Muscle layer of duodenum (tissue), 2 donors: ENCODE results near the gene CEMIP2.

Experiments
- H3K27ac ChIP-seq: one replicate; pipeline ENCODE4 v1.7.0; 2013; ENCODE audit warnings: mild to moderate bottlenecking, low read length
- H3K27me3 ChIP-seq: one replicate; pipeline ENCODE4 v1.7.0; 2013; ENCODE audit warnings: low read depth, mild to moderate bottlenecking, control low read depth, low read length
- H3K36me3 ChIP-seq, 2 donors: one replicate each; pipeline ENCODE4 v1.7.0; 2013; ENCODE audit warnings: low read length in 2 of 2, control low read depth in 1 of 2, mild to moderate bottlenecking in 1 of 2; ENCODE audit not compliant: insufficient read depth in 2 of 2, control insufficient read depth in 1 of 2
- H3K4me1 ChIP-seq, 2 donors: one replicate each; pipeline ENCODE4 v1.7.0; 2013; ENCODE audit warnings: low read length in 2 of 2, mild to moderate bottlenecking in 2 of 2, control low read depth in 1 of 2, moderate library complexity in 1 of 2; ENCODE audit not compliant: insufficient read depth in 2 of 2, control insufficient read depth in 1 of 2
- H3K4me3 ChIP-seq, 2 donors: one replicate each; pipeline ENCODE4 v1.7.0; 2013; ENCODE audit warnings: low read length in 2 of 2, low read depth in 1 of 2, mild to moderate bottlenecking in 1 of 2
- H3K9me3 ChIP-seq, 2 donors: one replicate each; pipeline ENCODE4 v1.7.0; 2013; ENCODE audit warnings: low read length in 2 of 2, control low read depth in 1 of 2, mild to moderate bottlenecking in 1 of 2; ENCODE audit not compliant: control insufficient read depth in 1 of 2
- donor health status: healthy.

CEMIP2 gene

DNA sequence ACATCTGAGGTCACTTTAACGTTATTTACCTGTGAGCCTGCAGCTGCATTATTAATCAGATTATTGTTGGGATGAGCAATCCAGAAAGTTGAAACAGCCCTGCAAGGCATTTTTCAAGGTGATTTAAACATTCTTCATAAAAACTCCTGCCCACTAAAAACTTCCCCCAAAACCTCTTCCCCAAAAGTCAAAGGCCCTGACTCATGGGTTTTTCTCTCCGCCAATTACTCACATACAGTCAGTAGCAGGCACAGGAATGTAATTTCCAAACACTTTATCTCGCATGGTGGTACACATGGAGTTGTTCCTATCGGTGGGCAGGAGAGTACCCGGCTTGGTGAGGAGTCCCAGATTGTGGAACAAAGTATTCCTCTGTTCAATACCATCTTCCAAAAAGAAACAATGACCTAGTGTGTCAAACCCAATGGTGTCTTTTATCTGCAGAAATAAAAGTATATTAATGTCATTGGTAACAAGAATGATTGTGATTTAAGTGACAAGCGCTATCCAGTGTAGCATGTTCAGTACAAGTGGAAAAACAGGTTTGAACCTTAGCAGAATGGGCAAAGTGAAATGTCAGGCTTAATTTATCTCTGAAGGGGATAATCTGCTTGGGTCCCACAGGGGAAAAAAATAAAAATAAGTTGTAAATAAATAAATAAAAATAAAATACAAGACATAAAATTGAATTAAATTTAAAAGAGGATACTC lies 38.3 kb downstream of the CEMIP2 start:
- Histone ChIP-seq H3K4me1 (no peaks in the 10 kb centered on the region), H3K36me3 (peaks cover 36 to 39% of the 10 kb centered on the region in 2 donors), H3K27ac (no peak overlapping the region), H3K27me3 (no peaks in the 10 kb centered on the region), H3K4me3 (no peak overlapping the region), H3K9me3 (no peaks in the 10 kb centered on the region)

DNA sequence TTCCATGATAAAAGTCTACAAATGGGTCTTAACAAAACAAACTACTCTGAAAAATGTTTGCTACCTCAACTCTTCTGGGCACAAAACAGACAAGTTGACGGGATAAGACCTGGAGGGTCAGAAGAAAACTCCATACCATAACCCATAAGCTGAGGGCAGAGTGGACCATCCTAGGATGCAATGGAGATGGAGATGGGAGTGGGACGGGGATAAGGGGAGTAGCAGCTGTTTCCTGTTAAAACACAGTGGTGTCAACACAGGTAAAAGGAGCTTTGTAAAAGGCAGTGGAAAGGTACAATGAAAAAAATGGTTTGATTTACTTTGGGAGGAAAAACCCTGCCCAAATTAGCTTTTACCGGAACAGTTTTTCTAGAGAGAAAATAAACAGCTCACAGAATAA lies 41.6 kb downstream of the CEMIP2 start:
- Histone ChIP-seq H3K27me3 (no peaks in the 10 kb centered on the region), H3K36me3 (peaks cover 42 to 46% of the 10 kb centered on the region in 2 donors)

GRCh38 chr9:71725590-71726338 lies 42.5 kb downstream of the CEMIP2 start:
- Histone ChIP-seq H3K36me3 (peaks cover 33 to 42% of the 10 kb centered on the region in 2 donors), H3K27me3 (no peaks in the 10 kb centered on the region), H3K4me3 (no peak overlapping the region), H3K27ac (no peak overlapping the region), H3K4me1 (no peaks in the 10 kb centered on the region), H3K9me3 (no peaks in the 10 kb centered on the region)

More for the DNA sequence above, 41.6 kb downstream of the CEMIP2 start:
- Histone ChIP-seq H3K4me3 (no peak overlapping the region), H3K4me1 (no peaks in the 10 kb centered on the region), H3K27ac (no peak overlapping the region), H3K9me3 (no peaks in the 10 kb centered on the region)

DNA sequence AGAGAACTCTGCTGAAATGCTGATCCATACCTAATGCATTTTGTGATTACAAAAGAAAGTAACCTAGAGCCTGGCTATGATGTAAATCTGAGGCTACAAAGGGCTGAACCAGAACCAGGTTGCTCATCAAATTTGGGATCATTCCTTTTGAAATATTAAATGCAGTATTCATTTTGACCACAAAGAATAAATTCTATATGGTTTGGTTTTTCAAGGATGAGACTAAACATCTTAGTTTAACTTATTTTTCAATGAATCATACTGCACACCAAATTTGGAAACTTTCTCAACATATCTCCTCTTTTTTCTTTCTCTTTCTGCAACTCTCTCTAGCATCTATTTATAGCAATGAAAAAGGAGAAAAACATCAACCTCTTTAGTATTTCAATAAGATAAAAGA lies 46.5 kb downstream of the CEMIP2 start:
- peaks cover 18 to 45% of the 10 kb centered on the region in 2 donors for H3K36me3 ChIP-seq
- H3K4me1 ChIP-seq: no peaks in the 10 kb centered on the region
- H3K27me3 ChIP-seq: no peaks in the 10 kb centered on the region
- no peak overlapping the region for H3K4me3 ChIP-seq
- no peak overlapping the region for H3K27ac ChIP-seq
- no peaks in the 10 kb centered on the region for H3K9me3 ChIP-seq

DNA sequence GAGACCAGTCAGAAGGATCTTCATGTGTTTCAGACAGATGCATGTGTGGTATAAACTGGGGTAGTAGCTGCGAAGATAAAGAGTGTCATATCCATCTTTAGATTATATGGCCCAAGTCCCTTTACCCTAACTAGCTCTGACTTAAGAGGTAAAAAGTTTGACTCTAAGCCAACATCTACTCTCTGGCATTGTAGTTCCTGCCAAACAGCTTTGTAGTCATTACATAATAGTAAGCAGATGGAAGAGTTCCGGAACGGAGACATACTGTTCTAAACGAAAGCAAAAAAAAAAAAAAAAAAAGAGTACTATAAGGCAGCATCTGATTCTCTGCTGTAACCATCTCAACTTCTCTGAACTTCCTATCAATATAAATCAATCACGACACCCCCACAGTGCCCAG lies 48.8 kb downstream of the CEMIP2 start:
- Histone ChIP-seq H3K9me3 (no peaks in the 10 kb centered on the region), H3K27me3 (no peaks in the 10 kb centered on the region), H3K36me3 (peaks cover 9 to 35% of the 10 kb centered on the region in 2 donors), H3K4me3 (no peak overlapping the region), H3K4me1 (no peaks in the 10 kb centered on the region), H3K27ac (no peak overlapping the region)

DNA sequence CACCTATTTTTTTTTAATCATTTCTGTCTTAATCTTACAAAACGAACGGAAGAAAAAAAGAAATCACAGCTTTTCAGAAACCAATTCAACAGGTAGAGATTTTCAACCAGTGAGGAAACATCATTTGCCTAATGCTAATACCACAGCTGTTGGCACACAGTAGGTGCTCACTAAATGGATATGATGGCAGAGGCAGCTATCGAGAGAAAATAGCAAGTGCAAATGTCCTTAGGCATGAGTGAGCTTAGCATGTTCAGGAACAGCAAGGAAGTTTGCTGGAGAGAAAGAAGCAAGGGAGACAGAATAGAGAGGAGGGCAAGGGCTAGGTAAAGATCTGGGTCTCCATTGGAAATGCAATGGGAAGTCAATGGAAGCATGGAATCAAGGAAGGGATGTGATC lies 49.2 kb downstream of the CEMIP2 start:
- H3K36me3 ChIP-seq: peaks cover 9 to 36% of the 10 kb centered on the region in 2 donors
- no peaks in the 10 kb centered on the region for H3K4me1 ChIP-seq
- H3K9me3 ChIP-seq: no peaks in the 10 kb centered on the region
- H3K27me3 ChIP-seq: no peaks in the 10 kb centered on the region
- H3K4me3 ChIP-seq: no peak overlapping the region
- no peak overlapping the region for H3K27ac ChIP-seq

DNA sequence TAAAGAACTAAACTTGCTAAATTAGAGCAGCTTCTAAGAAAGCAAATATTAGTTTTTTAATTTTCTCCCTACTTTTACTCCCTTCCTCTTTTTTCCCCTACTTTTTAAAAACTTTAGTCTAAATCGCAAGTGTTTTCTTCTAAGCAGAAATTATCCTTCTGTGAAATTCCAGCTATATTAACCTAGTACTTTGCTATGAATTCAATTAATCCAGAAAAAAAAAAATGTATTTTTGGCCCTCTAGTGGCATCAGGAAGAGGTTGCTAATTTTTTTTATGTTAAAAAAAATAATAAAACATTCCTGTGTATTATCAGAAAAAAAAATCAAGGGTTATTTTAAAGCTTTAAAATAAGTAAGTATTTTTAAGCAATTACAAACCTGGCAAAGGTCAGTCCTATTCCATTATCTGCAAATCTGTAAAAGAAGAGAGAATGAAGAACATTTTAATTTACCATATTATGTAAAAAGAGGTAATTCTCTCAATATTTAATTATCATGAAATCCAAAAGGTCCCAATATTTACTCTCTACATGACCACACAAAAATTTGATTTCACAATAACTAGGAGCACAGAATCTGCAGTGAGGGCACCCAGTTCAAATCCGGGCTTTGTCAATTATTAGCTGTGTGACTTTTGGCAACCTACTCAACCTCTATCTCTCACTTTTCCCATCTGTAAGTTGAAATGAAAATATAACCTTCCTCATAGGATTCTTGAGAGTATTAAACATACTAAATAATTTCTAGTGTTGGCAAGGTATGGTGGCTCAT lies 52.0 kb downstream of the CEMIP2 start:
- no peaks in the 10 kb centered on the region for H3K4me1 ChIP-seq
- H3K4me3 ChIP-seq: no peak overlapping the region
- H3K27me3 ChIP-seq: no peaks in the 10 kb centered on the region
- H3K27ac ChIP-seq: no peak overlapping the region
- H3K36me3 ChIP-seq: peaks cover 24 to 31% of the 10 kb centered on the region in 2 donors
- H3K9me3 ChIP-seq: no peaks in the 10 kb centered on the region

- peaks cover 45 to 55% of the 10 kb centered on the region in 2 donors for H3K36me3 ChIP-seq
Observed at GRCh38 chr9:71710856-71711255, 57.5 kb downstream of the CEMIP2 start.

DNA sequence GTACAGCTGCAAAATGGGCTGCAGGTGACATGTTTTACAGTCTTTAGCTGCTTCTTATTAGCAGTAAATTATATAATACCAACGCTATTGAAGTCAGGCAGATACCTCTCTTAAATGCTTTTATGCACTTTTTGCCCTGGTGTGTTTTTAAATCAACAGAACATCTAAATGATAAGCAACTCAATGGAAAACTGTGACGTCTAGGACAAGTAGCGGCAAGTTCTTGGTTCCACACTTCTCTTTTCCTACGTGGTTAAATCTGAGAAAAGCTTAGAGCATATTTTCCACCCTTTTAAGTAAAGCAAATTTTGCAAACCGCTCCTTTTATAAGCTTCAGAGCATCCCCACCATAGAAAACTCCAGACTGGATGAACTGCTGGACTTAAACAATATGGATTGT lies 58.1 kb downstream of the CEMIP2 start:
- no peak overlapping the region for H3K27ac ChIP-seq
- H3K9me3 ChIP-seq: no peaks in the 10 kb centered on the region
- peaks cover 45 to 55% of the 10 kb centered on the region in 2 donors for H3K36me3 ChIP-seq

More at GRCh38 chr9:71710856-71711255, 57.5 kb downstream of the CEMIP2 start:
- Histone ChIP-seq H3K27me3 (no peaks in the 10 kb centered on the region), H3K9me3 (no peaks in the 10 kb centered on the region), H3K4me1 (no peaks in the 10 kb centered on the region), H3K27ac (no peak overlapping the region), H3K4me3 (no peak overlapping the region)

GRCh38 chr9:71709384-71709783 lies 58.9 kb downstream of the CEMIP2 start:
- no peaks in the 10 kb centered on the region for H3K27me3 ChIP-seq
- peaks cover 40 to 55% of the 10 kb centered on the region in 2 donors for H3K36me3 ChIP-seq
- no peak overlapping the region for H3K4me3 ChIP-seq
- no peaks in the 10 kb centered on the region for H3K9me3 ChIP-seq
- peaks cover 0 to 10% of the 10 kb centered on the region in 2 donors for H3K4me1 ChIP-seq
- no peak overlapping the region for H3K27ac ChIP-seq

More for the DNA sequence above, 58.1 kb downstream of the CEMIP2 start:
- peaks cover 0 to 2% of the 10 kb centered on the region in 2 donors for H3K4me1 ChIP-seq
- no peaks in the 10 kb centered on the region for H3K27me3 ChIP-seq
- H3K4me3 ChIP-seq: no peak overlapping the region

GRCh38 chr9:71706176-71706575 lies 62.1 kb downstream of the CEMIP2 start:
- H3K27ac ChIP-seq: no peak overlapping the region
- H3K36me3 ChIP-seq: peaks cover 22 to 30% of the 10 kb centered on the region in 2 donors
- H3K9me3 ChIP-seq: no peaks in the 10 kb centered on the region
- no peaks in the 10 kb centered on the region for H3K27me3 ChIP-seq
- no peak overlapping the region for H3K4me3 ChIP-seq
- peaks cover 0 to 10% of the 10 kb centered on the region in 2 donors for H3K4me1 ChIP-seq
